ENCODE measurements around the gene PPTC7.
"Not testable (repeated sequence)": the region's sequence is repeated elsewhere in the genome, so short reads cannot be mapped to it uniquely, and the experiment has no call there.

GRCh38 chr12:110570798-110571197 lies 12.3 kb downstream of the PPTC7 start:
- not testable (repeated sequence) for TF ChIP-seq CTCF (IDR thresholded peaks at IDR 0.05; ENCODE audit: poor library complexity); EZH2phosphoT487 (IDR thresholded peaks at IDR 0.05; ENCODE audit: low read depth, severe bottlenecking, unreplicated experiment)

Measured in hepatocyte (in vitro differentiated cells).